Colon (tissue), 2 donors: ENCODE data around the gene NFKB1.

Experiments used
- FAIRE-seq: peaks from 2 replicates; lab custom pipeline; 2012; peaks lifted over from hg19 to GRCh38; lab: Jason Lieb, UNC
- donor health status: control.
- donor health status: control.

Gene NFKB1

GRCh38 chr4:102627831-102628523, 126.8 kb downstream of the NFKB1 start:
- FAIRE-seq: no peak

- no peak for FAIRE-seq
Observed at GRCh38 chr4:102629673-102630072, 128.5 kb downstream of the NFKB1 start.

- FAIRE-seq: no peak
Observed at GRCh38 chr4:102631616-102632015, 130.5 kb downstream of the NFKB1 start.

GRCh38 chr4:102632241-102633065, 131.3 kb downstream of the NFKB1 start:
- no peak for FAIRE-seq

- no peak for FAIRE-seq
Observed at GRCh38 chr4:102633100-102633499, 131.9 kb downstream of the NFKB1 start.

GRCh38 chr4:102637391-102637790, 136.2 kb downstream of the NFKB1 start:
- FAIRE-seq: no peak

GRCh38 chr4:102638621-102639020, 137.5 kb downstream of the NFKB1 start:
- no peak for FAIRE-seq

GRCh38 chr4:102639598-102639997, 138.4 kb downstream of the NFKB1 start:
- FAIRE-seq: no peak

- FAIRE-seq: no peak
Observed at GRCh38 chr4:102640669-102641068, 139.5 kb downstream of the NFKB1 start.

- FAIRE-seq: no peak
Observed at GRCh38 chr4:102641793-102642192, 140.6 kb downstream of the NFKB1 start.

- no peak for FAIRE-seq
Observed at GRCh38 chr4:102642631-102643298, 141.6 kb downstream of the NFKB1 start.

- no peak for FAIRE-seq
Observed at GRCh38 chr4:102647117-102647516, 146.0 kb downstream of the NFKB1 start.

GRCh38 chr4:102657206-102657605, 156.0 kb downstream of the NFKB1 start:
- FAIRE-seq: no peak

GRCh38 chr4:102663073-102663472, 161.9 kb downstream of the NFKB1 start:
- FAIRE-seq: no peak

GRCh38 chr4:102665527-102665926, 164.4 kb downstream of the NFKB1 start:
- no peak for FAIRE-seq
